ENCODE data around the gene MORC3.

The MORC3 gene

DNA sequence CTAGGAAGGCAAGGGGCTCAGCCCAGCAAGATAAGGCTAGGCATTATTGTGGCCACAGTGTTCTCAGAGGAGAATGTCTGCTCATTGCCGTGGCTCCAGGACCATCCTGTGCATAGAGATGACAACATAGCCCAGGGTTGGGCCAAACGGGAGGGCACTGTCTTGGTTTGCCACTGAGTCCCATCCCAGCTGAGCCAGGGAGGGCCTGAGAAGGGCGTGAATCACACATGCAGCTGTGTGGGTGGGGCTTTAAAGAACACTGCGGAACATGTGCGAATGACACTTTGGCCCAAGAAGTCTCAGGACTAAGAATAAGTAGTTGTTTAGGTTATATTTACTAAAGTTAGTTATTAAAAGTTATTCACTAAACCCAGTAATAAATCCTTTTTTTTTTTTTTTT, 83.7 kb downstream of the MORC3 start:
- DNase-seq (ENCODE audit: low read depth), result no peak
- TF ChIP-seq MYC (IDR thresholded peaks at IDR 0.05; ENCODE audit: low read depth, low read length), result no peak
- TF ChIP-seq, protein P1, sequence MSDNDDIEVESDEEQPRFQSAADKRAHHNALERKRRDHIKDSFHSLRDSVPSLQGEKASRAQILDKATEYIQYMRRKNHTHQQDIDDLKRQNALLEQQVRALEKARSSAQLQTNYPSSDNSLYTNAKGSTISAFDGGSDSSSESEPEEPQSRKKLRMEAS (IDR thresholded peaks at IDR 0.05; ENCODE audit: low read depth, low read length), result no peak
- TF ChIP-seq, protein P2, sequence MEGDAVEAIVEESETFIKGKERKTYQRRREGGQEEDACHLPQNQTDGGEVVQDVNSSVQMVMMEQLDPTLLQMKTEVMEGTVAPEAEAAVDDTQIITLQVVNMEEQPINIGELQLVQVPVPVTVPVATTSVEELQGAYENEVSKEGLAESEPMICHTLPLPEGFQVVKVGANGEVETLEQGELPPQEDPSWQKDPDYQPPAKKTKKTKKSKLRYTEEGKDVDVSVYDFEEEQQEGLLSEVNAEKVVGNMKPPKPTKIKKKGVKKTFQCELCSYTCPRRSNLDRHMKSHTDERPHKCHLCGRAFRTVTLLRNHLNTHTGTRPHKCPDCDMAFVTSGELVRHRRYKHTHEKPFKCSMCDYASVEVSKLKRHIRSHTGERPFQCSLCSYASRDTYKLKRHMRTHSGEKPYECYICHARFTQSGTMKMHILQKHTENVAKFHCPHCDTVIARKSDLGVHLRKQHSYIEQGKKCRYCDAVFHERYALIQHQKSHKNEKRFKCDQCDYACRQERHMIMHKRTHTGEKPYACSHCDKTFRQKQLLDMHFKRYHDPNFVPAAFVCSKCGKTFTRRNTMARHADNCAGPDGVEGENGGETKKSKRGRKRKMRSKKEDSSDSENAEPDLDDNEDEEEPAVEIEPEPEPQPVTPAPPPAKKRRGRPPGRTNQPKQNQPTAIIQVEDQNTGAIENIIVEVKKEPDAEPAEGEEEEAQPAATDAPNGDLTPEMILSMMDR (IDR thresholded peaks at IDR 0.05; ENCODE audit: low read depth, low read length), result no peak
- H3K4me3 ChIP-seq (ENCODE audit: low read depth, low read length), result no peak overlapping the region

DNA sequence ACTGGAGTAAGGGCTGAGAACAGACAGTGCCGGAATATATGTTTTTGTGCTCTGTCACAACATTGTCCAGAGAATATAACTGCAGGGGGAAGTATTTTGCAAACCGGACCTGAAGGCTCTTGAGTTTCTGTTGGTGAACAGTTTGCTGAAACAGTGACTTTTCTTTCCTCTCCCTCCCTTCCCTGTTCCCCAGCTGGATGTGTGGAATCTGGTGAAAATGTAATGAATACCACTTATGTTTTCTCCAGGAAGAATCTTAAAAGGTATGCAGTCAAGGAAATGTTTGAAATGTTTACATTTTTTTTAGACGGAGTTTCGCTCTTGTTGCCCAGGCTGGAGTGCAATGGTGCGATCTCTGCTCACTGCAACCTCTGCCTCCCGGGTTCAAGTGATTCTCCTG, 88.6 kb downstream of the MORC3 start:
- TF ChIP-seq, protein P2 (IDR thresholded peaks at IDR 0.05; ENCODE audit: low read depth, low read length), result no peak
- TF ChIP-seq, protein P1 (IDR thresholded peaks at IDR 0.05; ENCODE audit: low read depth, low read length), result no peak
- TF ChIP-seq MYC (IDR thresholded peaks at IDR 0.05; ENCODE audit: low read depth, low read length), result no peak
- no peak overlapping the region for H3K4me3 ChIP-seq (ENCODE audit: low read depth, low read length)
- no peak for DNase-seq (ENCODE audit: low read depth)

- TF ChIP-seq MYC (IDR thresholded peaks at IDR 0.05; ENCODE audit: low read depth, low read length), result no peak
- TF ChIP-seq, protein P2 (IDR thresholded peaks at IDR 0.05; ENCODE audit: low read depth, low read length), result no peak
- TF ChIP-seq, protein P1 (IDR thresholded peaks at IDR 0.05; ENCODE audit: low read depth, low read length), result no peak
- DNase-seq (ENCODE audit: low read depth), result no peak
- no peak overlapping the region for H3K4me3 ChIP-seq (ENCODE audit: low read depth, low read length)
Observed at GRCh38 chr21:36411301-36411700, 91.3 kb downstream of the MORC3 start.

GRCh38 chr21:36412916-36413315, 92.9 kb downstream of the MORC3 start:
- TF ChIP-seq, protein P1 (IDR thresholded peaks at IDR 0.05; ENCODE audit: low read depth, low read length), result no peak
- TF ChIP-seq POLR2A (IDR thresholded peaks at IDR 0.05; ENCODE audit: extremely low read depth, insufficient read length) (no peak), MYC (IDR thresholded peaks at IDR 0.05; ENCODE audit: low read depth, low read length) (no peak)
- TF ChIP-seq, protein P2 (IDR thresholded peaks at IDR 0.05; ENCODE audit: low read depth, low read length), result no peak
- no peak overlapping the region for H3K4me3 ChIP-seq (ENCODE audit: low read depth, low read length)
- DNase-seq (ENCODE audit: low read depth), result no peak

GRCh38 chr21:36415375-36415774, 95.4 kb downstream of the MORC3 start:
- TF ChIP-seq POLR2A (IDR thresholded peaks at IDR 0.05; ENCODE audit: extremely low read depth, insufficient read length), result no peak
- TF ChIP-seq, protein P2 (IDR thresholded peaks at IDR 0.05; ENCODE audit: low read depth, low read length), result no peak
- TF ChIP-seq, protein P1 (IDR thresholded peaks at IDR 0.05; ENCODE audit: low read depth, low read length), result no peak
- no peak for TF ChIP-seq MYC (IDR thresholded peaks at IDR 0.05; ENCODE audit: low read depth, low read length)
- no peak for DNase-seq (ENCODE audit: low read depth)
- H3K4me3 ChIP-seq (ENCODE audit: low read depth, low read length), result no peak overlapping the region

DNA sequence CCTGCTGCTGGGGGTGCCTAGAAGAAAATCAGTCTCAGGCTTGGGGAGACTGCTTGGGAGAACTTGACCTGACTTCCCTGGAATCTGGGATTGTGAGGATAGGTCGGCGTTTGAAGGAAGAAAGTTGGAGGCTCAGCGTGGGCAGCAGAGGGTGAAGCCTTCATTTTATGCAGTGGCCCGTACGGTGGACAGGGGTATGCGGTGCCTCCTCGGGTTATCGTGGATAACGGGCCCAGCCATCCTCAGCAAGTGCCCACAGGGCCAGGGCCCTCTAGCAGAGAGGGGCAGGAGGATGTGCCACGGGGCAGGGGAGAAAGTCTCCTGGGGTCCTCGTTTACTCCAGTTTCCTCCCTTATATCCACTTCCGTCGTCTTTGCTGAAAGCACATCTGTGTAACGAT, 99.2 kb downstream of the MORC3 start:
- TF ChIP-seq, protein P1 (IDR thresholded peaks at IDR 0.05; ENCODE audit: low read depth, low read length), result no peak
- TF ChIP-seq, protein P2 (IDR thresholded peaks at IDR 0.05; ENCODE audit: low read depth, low read length), result no peak
- TF ChIP-seq POLR2A (IDR thresholded peaks at IDR 0.05; ENCODE audit: extremely low read depth, insufficient read length), result no peak
- TF ChIP-seq MYC (IDR thresholded peaks at IDR 0.05; ENCODE audit: low read depth, low read length), result no peak
- DNase-seq (ENCODE audit: low read depth), result no peak
- H3K4me3 ChIP-seq (ENCODE audit: low read depth, low read length), result no peak overlapping the region
